Measurements from ENCODE around the gene ROGDI.

The ROGDI gene, protein sequence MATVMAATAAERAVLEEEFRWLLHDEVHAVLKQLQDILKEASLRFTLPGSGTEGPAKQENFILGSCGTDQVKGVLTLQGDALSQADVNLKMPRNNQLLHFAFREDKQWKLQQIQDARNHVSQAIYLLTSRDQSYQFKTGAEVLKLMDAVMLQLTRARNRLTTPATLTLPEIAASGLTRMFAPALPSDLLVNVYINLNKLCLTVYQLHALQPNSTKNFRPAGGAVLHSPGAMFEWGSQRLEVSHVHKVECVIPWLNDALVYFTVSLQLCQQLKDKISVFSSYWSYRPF

DNA sequence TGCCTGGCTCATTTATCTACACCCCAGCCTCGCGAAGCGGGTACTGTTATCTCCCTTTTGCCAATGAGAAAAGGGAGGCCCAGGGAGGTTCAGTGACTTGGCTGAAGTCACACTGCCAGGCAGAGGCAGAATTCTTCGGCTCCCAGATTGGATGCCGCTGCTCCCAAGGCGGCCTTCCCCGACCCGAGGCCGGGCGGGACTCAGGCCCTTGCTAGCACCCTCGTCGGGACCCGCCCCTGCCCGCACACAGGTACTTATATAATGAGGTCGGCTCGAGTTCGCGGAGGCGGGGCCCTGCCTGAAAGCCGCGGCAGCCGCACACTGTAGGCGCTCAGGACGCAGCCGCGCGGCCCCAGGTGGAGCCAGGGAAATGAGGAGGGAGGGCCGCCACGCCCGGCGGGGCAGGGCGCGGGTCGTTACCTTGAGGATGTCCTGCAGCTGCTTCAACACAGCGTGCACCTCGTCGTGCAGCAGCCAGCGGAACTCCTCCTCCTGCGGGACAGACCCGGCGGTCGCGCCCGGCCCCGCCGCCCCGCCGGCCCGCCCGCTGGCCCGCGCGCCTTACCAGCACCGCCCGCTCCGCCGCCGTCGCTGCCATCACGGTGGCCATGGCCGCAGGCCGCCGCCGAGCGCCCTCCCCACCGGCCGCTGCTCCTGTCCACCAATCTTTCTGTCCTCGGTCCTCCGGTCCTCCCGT lies at the start of gene ROGDI:
ROGDI (minus strand) TSS at position 672 of the 697 bp plus-strand sequence; CDS start at position 610, 62 bp downstream.
- DNase-seq (ENCODE audit: low read depth in 2 of 2), result peak; percentile 51 to 66

DNA sequence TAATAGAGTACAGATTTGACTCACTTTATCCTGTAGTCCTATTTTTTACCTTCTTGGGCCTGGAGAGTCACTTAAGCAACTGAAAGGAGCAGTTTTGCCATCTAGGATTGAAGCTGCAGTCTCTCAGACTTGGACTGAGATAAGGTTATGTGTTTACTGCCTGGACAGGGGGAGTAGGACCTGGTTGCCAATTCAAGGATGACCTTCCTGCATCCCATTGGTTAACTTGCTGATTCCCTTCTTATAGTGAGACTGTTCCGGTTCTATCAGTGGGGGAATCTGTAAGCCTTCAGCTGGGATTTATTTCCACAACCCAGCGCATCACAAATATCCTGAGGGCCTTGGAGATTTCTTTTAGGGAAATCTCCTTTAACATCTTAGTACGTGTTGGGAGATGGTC lies 47.8 kb upstream of the ROGDI start:
- no peak for DNase-seq (ENCODE audit: low read depth in 2 of 2)

DNA sequence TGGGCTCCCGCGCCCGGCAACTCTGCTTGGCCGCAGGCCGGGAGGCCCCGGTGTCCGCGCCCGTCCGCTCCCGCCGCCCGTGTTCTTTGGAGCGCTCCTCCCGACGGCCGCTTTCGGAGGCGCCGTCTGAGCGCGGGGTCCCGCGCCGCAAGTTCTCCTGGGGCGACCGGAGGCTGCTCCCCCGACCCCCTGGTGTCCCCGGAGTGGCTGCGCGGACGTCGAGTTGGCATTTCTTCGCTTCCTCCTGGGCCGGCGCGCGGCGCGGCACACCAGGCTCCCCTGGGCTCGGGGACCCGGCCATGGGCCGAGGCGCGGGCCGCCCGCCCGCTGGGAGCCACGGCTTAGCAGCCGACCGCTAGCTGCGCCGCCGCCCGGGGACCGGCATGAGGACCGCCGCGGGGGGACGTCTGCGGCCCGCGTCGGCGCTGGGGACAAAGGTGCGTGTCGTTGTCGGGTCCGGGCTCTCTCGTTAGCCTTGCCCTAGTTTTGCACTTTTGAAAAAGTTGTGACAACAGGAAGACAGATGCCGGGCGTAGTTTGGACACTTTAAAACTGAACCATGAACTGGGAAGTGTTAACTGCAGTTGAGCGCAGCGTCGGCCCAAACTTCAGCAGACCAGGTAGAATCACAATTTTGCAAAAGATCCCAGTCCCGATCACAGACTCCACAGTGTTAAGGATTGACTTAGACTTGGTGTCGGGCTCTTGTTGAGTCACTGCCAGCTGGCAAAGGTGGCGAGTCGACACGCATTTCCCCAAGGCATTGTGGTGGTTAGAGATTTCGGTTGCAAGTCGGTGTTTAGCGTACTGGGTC lies 45.5 kb upstream of the ROGDI start:
- peak; percentile 7 to 31 for DNase-seq (ENCODE audit: low read depth in 2 of 2)

DNA sequence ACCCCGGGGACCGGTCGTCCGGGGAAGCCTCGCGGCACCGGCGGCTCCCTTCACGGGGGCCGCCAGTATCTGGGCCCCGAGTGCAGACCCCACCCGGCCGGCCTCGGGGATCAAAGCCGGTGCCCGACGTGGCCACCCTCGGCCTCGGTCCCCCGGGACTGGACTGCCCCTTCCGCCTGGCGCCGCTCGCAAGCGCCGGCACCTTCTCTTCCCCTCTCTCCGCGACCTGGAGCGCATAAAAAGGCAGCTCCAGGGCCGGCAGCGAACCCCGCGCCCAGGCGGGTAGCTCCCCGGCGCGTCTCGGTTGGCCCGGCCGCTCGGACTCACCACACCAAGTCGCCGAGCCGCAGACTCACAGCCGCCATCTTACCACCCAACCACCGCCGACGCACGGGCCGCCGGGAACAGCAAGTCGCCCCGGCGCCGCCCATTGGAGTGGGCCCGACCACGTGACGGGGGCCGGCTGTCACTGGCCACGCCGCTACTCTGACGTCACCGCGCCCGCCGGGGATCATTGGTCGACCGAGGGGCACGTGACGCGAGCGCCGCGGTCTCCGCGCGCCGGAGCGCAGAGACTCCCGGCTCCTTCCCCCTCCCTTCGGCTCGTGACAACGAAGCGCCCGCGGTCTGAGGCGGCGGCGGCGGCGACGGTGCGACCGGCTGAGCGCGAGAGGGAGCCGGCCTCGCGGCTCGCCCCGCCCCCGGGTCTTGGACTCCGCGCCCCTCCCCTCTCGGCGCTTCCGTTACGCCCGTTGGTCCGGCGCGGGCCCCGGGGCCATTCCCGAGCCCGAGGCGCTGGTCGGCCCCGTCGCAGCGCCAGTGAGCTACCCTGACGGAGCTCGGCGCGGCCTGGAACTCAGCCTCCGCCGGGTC lies 44.7 kb upstream of the ROGDI start, which contains the start of the genes GLYR1 and UBN1:
GLYR1 (minus strand) TSS at position 388 of the 873 bp plus-strand sequence; CDS start at position 365, 23 bp downstream.
UBN1 (plus strand) TSS at position 581 of the 873 bp plus-strand sequence. CDS start 5,437 bp downstream, outside the sequence.
- peak; percentile 99 to 100 for DNase-seq (ENCODE audit: low read depth in 2 of 2)

DNA sequence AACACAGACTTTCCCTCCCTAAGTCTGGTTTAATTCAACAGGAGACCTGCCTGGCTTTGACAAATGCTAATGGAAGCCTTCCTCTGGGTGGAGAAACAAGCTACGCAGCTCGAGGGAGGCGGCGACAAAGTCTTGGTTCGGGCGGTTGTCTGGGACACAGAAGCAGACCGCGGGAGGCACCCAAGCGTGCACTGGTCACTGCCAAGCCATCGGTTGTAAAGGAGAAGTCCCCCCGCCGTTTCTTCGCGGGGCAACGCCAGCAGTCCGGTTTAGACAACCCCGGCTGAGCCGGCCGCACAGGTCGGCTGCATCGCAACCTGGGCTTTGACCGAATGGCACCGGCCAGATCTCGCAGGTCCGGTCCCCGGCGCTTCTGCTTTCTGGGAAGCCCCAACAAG lies 44.1 kb upstream of the ROGDI start:
- DNase-seq (ENCODE audit: low read depth in 2 of 2), result peak in 1 of 2 donors; percentile 3

DNA sequence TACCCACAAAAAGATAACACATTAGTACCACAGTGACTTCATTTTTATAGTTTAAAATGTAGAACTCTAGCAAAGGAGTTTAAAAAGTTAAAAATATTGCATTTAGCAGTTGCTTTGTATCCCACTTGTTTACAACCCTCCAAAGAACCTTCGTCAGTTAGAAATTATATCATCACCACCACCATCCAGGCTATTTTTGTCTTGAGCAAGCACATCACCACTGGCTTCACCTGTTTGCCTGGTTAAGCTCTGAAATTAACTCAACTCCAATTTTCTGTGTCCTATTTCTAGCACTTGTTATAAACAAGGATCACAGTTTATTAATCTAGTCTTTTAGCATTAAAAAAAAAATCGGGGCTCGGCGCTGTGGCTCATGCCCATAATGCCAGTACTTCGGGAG lies 38.6 kb upstream of the ROGDI start:
- DNase-seq (ENCODE audit: low read depth in 2 of 2), result no peak

DNA sequence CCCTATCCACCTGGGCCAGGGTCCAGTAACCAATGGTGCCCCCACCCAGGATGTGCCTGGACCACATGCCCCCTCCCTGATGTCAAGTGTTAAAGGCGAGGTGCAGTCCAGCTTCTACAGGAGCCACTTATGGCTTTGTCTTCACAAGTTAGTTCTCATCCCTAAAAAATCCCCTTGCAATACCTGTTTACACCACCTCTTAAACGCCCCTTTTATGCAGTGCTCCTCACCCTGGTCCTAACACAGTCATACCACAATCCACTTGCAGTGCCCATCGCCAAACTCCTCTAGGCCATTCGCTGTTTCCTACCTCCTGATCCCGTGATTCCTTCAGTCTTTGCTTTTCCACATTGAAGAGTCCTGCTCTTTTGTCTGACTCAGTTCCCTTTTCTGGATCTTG lies 37.5 kb upstream of the ROGDI start:
- no peak for DNase-seq (ENCODE audit: low read depth in 2 of 2)

DNA sequence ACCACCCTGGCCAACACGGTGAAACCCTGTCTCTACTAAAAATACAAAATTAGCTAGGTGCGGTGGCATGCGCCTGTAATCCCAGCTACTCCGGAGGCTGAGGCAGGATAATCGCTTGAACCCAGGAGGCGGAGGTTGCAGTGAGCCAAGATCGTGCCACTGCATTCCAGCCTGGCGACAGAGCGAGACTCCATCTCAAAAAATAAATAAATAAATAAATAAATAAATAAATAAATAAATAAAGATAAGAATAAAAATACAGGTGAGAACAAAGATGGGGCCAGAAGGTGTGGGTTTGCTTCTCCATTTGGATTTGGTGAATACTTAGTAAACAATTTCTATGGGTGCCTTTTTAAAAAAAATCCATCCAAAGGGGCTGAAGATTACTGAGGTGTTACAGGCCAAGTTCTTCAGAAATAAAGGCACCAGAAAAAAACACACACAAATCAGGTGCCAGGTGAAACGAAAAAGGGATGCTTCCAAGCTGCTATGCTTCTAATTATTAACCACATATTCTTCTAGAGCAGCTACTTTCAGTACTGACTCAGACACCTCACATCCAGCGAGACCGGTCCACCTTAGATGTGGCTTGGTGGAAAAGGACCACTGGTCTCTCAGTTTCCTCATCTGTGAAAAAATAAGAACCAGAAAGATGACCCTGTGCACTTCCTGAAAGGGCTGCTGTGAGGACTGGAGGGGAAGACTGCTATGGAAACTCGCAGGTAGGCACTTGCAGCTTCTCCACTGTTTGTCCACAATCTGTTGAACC lies 35.5 kb upstream of the ROGDI start:
- DNase-seq (ENCODE audit: low read depth in 2 of 2), result no peak

DNA sequence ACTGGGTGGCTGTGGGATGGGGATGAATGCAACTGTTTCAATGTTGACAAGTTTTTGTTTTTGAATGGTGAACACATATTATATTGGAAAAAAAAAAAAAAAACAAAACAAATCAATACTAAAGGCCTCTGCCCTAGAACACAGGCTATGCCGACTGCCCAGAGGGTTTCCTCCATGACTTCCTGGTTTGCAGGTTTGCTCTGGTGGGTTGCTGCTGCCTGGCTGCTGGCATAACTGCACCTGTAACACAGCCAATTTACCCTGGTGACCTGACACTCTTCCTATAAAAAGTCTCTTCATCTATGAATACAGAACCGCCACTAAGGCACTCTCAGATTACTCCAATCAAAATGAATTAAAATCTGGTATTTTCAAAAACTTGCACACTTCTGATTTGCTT lies 34.3 kb upstream of the ROGDI start:
- no peak for DNase-seq (ENCODE audit: low read depth in 2 of 2)

DNA sequence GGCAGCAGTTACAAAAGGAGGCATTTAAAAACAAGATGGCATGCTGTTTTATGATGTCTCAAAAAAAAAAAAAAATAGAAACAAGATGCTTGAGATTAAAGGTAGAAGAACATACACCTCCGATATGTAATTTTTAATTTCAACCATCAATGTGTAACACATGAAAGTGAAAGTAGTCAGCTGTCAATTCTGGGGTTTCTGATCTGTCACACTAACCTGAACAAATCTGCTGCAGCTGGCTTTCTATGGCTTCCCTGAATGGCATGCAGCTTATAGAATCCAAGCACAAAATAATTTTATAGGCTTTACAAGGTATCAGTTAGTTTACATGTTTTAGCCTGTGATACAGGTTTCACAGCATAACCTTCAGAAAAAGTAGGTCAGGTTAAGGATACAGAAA lies 31.2 kb upstream of the ROGDI start:
- no peak for DNase-seq (ENCODE audit: low read depth in 2 of 2)

DNA sequence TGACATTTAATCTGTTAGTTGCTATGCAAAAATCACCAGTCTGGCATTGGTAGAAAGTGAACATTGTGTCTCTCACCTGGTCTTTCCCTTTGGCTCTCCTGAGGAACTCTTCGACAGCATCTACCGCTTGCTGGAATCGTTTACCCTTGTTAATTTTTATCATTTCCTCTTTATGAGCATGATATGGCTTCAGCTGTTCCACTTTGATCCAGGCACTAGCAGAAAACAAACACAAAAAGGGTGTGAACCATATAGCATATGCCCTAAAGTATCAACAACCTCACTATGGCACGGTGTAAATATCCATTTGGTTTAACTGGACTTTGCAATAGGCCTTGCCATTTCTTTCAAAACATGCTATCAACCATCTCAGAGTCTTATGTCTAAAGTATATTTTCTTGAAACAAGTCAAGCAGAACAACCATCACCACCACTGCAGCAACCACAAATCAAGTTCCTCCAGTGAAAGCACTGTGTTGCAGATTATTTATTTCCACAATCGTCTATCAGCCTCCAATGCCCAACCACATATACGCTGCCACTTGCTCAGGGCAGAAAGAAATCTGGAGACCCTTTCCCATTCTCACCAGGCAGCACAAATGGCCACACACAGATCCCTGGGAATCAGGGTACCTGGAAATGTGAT lies 30.4 kb upstream of the ROGDI start:
- DNase-seq (ENCODE audit: low read depth in 2 of 2), result no peak

DNA sequence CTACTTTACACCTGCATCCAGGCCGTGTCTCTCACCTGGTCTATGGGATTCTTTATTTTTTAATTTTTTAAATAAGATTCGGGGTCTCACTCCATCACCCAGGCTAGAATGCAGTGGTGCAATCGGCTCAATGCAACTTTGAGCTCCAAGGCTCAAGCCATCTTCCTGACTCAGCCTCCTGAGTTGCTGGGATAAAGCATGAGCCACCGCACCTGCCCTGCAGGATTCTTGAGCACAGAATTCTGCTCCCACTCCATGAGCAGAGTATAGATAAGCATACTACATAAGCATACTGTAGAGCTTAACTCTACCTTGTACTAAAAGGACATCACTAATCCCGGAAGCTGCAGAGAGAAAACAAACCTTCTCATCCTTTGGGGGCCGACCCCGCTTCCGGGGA lies 29.2 kb upstream of the ROGDI start:
- no peak for DNase-seq (ENCODE audit: low read depth in 2 of 2)

DNA sequence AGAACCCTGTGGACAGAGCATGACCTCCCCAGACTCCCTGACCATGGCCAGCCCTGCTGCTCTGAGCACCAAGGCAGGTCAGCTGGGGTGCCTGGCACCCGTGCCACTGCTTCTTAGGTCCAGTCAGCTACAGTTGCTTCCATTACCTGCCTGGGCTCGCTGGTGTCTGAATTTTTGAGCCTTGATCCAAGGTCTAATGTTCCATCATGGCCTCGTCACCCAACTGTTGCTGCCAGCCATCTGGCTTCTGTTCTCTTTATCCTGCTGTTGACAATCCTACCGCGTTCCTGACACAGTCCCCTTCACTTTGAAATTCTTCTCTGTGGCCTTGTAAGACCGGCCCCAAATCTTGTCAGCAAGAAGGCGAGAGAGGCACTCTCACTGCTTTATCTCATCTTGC lies 28.0 kb upstream of the ROGDI start:
- DNase-seq (ENCODE audit: low read depth in 2 of 2), result no peak

DNA sequence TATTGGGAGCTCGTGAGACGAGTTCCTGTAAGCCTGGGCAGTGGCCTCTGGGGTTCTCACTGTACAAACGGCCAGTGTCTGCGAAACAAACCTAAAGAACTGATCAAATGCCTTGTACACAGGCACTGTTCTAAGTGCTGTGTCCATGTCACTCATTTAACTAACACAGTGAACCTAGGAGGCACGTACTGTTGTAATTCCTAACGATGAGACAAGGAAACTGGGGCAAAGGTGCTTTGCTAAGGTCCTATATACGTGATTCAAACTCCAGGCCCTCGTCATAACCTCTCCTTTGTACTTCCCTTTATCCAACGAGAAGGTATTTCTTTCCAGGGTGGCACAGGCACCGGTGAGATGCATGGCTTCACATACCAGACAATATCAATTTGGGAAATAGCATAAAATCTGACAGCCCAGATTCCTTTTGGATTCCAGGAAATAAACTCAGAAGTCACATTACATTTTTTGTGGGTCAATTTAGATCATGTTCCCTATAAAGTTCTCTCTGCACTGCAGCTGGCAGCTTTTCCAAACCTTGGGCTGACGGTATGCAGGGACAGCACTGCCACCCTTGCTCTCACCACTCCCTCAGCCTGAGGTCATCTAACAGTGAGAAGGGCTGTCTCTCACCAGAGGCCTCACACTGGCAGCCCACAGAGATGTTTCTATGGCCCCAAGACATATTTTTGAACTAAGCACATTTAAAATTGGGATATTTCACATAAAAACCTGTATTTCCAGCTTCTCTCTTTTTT lies 26.3 kb upstream of the ROGDI start:
- no peak for DNase-seq (ENCODE audit: low read depth in 2 of 2)

DNA sequence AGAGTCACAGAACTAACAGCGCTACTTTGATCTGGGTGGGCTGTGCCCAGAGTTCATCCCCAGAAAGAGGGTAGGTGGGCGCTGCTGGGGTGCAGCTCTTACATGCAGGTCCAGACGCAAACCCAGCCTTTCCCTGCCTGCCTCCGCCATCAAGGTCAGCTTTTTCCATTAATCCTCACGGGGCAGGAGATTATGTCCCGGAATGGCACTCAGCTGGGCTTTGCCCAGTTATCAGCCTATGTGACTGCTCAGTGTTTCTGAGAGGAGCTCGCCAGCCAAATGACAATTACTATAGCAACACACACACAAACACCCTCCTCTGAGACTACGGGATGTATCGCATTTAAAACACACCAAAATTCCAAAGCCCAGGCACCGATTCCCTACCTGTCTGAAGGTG lies 24.5 kb upstream of the ROGDI start:
- DNase-seq (ENCODE audit: low read depth in 2 of 2), result no peak

DNA sequence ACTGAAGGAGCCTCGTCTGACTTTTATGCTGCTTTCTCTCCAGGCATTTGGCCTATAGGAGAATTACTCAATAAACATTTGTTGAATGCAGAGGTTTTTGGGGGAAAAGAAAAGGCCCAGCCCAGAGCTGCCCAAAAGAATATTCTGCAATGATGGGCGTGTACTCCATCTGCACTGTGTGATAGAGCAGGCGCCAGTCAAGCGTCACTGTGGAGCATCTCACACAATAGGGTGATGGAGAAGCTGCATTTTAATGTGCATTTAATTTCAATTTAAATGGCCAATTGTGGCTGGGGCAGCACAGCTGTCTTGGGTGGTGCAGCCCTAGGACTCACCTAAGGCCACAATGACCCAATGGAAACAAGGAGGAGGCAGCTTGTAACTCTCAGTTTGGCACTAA lies 24.1 kb upstream of the ROGDI start:
- no peak for DNase-seq (ENCODE audit: low read depth in 2 of 2)

DNA sequence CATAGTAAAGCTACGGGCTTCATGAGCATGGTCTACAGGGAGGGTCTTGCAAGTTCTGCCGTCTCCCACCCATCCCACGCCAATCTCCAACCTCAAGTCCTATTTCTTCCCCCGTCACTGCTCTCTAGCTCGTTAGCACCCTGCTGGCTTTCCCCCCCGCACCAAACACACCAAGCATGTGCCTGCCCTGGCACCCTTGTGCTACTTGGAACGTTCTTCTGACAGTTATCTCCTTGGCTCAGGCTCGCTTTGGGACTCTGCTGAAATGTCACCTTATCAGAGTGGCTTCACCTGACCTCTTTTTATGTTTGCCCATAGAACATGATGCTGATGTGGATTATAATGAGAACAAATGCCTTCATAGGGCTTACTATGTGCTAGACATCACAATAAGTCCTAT lies 22.8 kb upstream of the ROGDI start:
- DNase-seq (ENCODE audit: low read depth in 2 of 2), result no peak

DNA sequence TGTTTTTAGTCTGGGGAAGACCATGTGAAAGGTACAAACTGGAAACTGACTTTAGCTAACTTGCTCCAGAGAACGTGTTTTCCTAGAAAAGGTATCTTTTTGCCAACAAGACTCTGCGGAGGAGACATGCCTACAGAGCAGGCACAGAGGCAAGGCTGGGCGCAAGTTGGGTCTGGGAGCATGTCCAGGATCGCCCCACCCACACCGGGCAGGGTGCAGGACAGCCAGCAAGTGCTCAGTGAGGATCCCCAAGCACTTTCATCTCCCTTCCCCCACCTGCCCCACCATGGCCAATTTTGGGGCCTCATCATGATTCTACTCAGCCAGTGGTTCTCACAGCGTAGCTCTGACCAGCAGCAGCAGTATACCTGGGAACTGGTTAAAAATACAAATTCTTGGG lies 18.2 kb upstream of the ROGDI start:
- DNase-seq (ENCODE audit: low read depth in 2 of 2), result no peak

DNA sequence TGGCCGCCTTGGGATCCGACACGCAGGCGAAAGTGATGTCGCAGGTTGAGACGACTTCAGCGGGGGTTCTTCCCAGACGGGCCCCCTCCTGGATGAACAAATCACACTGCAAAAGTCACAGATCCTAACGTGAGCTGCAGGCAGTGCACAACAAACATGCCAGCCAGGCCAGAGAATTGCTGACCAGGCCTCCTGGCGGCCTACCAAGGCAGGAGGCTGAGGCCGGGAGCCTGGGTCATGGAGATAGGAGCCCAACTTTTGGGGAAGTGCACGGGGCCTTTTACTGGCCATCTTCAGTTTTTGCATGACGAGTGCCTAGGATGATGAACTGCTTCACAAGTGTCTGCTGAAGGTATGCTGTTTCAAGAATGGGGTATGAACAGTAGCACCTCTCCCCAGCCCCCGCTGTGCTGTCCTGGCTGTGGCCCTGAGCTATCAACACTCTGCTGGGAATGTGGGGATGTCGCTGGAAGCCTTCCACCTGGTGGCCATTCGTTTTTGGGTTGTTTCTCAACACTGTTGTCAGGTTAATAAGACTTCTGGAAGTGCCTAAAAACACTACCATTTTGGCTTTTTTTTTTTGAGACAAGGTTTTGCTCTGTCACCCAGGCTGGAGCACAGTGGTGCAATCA lies 12.2 kb upstream of the ROGDI start:
- DNase-seq (ENCODE audit: low read depth in 2 of 2), result no peak

Data from stimulated activated CD4-positive, alpha-beta T cell treated with anti-CD3 and anti-CD28 coated beads, Interleukin-1b, Interleukin-23, amount 100 ng/mL, for 4 hours (primary cell).